ENCODE data around the gene FGFR3.

Gene FGFR3

DNA sequence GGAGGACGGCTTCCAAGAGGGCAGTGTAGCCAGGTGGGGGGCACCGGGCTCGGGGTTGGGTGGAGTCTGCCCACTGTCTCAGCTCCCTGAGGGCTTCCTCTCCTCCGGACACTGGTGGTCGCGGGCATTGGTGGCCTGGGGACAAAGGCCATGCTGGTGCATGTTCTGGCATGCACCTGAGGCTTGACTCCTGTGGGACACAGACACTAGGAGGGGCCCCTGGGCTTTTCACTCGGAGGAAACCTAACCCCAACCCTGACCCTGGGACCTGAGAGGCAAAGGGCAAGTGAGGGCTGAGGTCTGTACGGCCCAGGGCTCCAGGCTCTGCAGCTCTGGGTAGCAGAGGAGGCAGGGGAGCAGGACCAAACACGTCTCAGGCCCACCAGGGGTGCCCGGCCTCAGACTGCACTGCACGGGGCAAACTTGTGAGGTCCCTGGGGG, 22.3 kb upstream of the FGFR3 start:
- DNase-seq: no peak

DNA sequence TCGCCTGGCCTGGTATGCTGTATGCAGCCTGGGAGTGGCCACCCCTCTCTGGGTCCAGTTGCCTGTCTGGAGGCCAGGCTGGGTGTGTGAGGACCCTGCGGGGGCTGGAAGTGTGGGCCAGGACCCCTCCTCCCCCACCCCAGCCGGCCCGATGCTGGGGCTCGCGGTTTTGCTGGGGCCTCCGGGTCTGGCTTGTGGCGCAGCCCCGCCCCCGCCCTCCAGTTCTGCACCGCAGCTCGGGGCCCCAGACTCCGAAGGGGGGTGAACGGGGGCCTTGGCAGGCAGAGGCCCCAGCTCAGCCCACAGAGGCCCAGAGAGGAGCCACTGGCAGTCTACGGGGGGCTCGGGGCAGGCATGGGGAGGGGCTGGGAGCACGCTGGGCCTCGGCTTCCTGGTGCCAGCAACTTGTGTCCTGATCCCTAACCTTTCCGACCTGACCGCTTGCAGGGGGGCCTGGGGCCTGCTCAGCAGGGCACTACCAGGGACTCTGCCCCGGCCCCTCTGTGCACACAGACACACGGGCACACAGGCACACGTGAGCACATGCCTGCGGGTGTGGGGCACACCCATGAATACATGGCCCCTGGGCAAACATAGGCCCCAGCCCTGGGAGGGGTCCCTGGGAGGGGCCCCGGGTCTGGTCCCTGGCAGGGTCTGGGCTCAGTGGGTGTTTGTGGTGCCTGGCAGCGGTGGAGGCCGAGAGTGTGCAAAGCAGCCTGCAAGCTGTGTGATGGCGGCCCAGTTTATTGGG, 21.4 kb upstream of the FGFR3 start:
- DNase-seq: no peak

DNA sequence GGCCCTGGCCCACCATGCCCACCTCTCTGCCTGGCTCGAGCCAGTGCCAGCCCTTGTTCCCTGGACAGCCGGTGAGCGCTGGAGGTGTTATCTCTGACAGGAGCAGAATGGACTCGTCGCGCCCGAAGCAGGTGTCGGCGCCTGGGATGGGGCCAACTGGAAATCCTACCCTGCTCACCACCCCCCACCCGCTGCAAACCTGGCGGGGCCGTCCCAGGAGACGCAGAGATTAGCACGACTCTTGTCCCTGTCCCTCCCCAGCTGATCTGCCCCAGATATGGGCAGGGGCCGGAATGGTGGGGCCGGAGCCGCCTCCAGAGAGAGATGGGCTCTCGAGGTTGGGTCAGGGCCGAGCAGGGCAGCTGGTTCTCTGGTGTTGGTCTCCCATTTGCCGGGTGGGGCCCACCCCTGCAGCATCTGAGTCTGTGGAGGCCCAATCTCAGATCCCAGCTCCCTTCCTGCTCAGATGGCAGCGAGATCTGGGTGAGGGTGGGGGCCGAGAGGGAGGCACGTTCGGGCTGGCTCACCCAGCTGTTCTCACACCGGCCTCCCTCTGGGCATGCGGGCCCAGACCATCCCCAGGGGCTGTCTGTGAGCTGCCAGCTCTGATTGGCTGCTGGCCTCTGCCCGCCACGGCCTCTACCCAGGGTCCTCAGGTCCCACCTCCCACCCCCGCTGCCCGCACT, 20.1 kb upstream of the FGFR3 start:
- DNase-seq: no peak

DNA sequence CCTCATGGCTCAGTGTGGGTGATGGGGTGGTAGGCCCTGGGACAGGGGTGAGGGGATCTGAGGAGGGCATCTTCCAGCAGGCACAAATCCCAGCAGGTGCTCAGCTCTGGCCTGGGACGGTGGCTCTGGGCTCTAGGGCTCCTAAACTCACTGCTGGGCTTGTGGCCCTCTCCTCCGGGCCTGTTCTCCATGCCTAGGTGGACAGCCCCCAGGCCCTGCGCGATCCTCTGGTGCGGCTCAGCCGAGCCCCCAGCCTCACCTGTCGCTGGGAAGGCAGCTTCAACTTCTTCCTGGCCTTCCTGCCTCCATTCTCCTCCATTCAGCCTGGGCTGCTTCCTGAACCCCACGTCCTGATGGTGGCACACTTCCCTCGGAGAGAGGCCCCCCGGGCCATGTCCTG, 19.3 kb upstream of the FGFR3 start:
- DNase-seq: no peak

DNA sequence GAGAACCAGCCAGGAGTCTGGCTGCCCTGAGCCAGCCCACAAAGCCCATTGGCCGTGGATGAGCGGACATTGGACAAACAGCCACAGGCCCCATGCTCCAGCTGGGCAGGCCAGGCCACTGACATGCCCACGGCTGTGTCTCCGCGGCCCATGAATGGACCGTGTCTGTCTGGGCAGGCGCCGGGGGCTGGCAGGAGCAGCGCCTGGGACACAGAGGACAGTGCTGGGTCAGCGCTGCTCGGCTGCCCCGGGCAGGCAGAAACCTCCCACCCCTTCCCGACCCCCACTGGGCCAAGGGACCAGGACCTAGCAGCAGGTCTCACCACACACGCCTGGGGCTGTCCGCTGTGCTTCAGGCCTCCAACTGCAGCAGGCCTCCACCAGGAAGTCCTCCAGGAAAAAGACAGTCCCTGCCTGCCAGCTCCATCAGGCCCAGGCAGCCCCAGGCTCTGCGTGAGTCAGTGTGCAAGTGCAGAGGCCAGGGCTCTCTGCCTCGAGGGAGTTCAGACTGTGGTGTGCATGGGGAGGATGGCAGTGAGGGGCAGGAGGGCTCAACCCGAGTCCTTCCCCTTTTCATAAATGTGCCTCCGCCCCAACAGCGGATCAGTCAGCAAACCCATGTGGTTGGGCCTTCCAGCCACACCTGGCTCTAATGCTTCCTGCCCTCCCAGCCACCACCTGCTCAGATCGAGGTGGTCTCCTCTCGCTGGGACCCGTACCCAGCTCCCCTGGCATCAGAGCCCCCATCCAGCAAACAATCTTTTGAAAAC, 17.2 kb upstream of the FGFR3 start:
- DNase-seq: no peak

DNA sequence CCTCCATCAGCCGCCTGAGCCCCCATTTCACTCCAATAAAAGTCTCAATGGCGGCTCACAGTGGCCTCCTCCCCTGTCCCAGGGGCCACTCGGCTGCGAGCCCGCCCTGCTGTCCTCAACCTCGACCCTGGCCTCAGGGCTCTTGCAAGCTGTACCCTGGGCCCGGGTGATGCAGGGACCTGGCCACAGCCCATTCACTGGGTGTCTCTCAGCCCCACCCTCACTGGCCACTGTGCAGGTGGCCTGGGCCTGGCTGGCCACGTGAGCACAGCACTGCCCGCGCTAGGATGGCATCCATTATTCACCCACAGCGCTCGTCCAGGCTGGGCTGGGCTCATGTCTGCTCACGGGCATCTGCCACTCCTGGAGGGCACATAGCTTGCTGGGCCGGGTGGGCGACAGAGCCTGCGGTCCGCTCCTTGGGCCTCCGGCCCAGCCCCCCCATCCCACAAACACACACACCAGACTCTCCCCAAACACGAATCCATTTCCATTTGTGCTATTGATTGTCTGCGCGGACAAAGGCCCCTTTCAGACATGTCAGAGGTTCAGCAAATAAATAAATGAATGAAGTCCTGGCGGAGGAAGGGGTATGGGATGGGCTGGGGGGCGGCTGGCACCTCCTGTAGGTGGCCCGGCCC, 16.5 kb upstream of the FGFR3 start:
- no peak for DNase-seq

DNA sequence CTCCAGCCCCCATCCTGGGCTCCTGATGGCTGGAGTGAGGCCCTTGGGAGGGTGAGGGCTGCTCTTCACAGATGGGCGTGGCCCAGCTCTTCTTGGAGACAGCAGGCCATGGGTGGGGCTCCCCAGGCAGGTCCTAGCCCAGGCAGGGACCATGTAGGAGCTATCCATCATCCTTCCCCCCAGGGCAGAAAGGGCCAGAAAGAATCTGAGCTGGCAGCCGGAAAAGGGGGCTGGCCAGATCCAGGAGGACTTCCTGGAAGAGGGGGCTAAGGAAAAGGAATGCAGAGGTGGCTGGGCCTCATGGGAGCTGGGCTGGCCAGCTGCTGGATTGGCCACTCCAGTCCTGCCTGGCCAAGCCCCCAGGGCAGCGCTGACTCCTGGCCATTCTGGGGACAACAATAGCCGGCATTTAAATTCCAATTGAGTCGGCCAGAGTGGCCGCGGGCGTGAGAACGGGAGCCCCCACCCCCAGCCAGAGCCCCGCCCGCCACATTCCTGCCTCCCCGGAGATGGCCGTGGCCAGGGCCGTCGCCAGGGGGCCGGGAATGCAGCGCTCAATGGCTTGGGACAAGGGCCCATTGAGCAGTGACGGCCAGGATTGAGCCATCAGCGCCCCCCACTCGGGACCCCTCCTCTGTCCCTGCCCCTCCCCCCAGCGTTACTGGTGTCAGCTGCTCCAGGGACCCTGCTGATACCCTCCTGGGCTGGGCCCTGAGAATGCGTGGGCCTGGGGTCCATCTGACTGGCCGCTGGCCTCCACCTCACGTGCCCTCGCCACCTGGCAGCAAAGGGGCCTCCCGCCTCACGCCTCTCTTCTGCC, 15.1 kb upstream of the FGFR3 start:
- DNase-seq: no peak

DNA sequence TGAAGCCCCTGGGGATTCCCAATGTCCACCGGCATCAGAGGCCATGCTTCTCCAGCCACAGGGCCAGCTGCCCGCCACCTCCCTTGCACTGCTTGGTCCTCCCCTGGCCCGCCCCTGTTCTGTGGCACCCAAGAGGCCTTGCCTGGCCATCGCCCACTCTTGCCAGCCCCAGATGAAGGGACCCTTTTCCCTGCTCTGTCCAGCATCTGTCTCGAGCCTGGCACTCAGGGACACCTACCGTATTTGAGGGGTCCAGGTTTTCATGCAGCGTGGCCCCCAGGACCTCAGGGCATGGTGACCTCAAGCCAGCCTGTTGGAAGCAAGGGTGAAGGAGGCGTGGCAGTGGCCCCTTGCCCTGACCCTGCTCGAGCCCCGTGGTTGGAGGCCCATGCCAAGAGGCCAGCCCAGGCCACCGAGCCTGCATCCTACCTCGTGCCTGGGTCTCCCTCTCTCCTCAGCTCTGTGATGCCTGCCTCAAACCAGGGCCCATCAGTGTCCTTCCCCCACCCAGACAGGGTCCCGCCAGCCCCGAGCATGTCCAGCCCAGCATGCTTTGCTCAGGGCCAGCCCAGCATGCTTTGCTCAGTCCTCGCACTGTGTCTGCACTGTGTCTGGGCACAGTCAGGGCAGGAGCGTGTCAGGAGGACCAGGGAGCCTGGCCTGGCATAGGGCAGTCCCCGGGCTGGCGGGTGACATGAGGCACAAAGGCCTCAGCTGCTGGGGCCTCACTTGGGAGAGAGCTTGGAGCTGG, 14.3 kb upstream of the FGFR3 start:
- DNase-seq: no peak

DNA sequence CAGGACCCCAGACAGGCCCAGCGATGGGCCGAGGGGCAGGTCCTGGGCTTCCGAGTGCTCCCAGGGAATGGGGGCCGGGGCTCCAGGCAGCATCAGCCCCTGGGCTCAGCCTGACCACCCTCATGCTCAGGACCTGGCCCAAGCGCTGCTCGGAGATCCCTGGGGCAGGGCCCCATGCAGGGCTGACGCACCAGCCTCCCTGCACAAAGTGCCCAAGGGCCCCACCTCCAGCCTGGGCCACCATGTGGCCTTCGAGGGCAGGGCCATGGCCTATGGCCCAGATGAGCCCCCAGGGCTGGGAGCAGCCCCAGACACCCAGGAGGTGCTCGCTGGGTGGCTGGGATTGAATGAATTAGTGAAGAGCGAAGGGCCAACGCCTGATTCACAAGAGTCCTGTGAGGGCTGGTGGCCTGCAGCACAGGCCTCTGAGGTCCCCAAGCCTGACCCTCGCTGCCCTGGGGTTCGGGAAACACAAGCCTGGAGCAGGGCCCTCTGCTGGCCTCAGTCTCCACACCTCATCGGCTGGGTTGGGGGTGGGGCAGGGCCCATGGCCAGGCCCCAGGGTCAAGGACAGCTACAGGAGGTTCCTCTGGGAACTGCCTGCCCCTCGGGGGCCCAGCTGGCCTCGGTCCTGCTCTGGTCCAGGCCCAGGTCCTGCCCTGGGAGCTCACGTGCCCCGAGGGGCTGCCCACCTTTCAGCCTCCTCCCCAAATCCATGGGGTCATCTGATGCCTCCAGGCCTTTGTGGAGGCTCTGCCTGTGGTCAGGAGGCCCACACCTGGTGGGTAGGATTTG, 13.3 kb upstream of the FGFR3 start:
- no peak for DNase-seq

DNA sequence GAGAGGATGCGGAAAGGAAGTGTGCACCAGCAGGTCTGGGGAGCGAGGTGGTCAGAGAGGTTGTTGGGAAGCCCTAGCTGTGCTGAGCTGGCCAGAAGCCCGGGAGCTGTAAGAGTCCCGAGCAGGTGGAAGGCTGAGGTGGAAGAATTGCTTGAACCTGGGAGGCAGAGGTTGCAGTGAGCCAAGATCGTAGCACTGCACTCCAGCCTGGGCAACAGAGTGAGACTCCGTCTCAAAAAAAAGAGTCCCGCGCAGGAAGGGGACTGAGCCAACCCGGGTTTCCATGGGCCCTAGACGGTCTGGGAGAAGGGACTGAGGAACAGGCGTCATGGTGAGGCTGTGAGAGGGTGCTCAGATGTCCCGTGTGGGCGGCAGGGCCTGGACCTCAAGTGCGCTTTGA, 12.7 kb upstream of the FGFR3 start:
- no peak for DNase-seq

DNA sequence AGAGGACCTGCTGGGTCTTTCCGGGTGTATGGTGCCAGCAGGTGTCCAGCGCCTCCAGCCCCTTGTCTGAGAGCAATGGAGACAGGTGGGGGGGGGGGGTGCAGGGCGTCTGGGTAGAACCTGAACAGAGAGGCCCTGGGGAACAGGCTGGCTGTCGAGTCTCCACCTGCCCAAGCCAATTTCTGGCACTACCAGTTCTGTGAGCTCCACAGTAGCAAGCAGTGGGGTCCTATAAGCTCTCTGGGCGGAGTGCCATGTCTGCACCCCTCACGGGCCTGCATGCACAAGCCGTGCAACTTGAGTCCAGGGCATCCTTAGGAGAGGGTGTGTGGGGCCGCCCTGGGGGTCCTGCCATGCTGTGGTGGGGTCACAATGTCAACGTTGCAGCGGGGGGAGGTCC, 10.1 kb upstream of the FGFR3 start:
- DNase-seq: no peak

DNA sequence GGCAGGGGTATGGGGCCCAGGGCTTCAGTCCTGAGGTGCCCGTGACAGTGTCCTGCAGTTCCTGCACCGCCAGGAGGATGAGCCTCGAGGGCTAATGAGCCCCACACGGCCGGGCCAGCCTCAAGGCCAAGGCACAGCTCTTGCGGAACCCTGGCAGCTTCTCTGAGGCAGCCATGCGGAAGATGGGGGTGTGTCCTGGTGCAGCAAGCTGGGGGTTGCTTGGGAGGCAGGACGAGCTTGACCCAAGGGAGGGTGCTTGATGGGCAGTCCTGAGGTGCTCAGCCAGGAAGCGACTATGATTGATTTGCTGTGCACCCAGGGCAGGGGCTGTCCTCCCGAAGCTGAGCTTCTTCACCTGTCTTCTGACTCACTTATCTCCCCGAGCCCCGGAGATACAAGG, 9.1 kb upstream of the FGFR3 start:
- DNase-seq: no peak

DNA sequence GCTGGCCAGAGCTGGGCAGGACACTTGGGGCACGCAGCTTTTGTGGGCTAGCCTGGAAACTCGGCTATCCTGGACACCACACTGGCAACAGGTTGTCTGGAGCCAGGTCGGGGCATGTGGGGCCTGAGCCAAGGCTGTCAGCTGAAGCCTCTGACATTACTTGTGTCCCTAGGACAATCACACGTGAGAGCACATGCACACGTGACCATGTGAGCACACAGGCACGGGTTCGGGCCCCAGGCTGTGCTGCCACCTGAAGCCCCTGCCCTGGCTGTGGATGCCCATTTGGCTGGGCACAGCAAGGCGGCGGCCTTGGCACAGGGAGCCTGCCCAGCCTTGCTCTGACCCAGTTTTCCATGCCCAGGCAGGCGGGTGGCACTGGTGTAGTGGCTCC, 8.7 kb upstream of the FGFR3 start:
- DNase-seq: no peak

DNA sequence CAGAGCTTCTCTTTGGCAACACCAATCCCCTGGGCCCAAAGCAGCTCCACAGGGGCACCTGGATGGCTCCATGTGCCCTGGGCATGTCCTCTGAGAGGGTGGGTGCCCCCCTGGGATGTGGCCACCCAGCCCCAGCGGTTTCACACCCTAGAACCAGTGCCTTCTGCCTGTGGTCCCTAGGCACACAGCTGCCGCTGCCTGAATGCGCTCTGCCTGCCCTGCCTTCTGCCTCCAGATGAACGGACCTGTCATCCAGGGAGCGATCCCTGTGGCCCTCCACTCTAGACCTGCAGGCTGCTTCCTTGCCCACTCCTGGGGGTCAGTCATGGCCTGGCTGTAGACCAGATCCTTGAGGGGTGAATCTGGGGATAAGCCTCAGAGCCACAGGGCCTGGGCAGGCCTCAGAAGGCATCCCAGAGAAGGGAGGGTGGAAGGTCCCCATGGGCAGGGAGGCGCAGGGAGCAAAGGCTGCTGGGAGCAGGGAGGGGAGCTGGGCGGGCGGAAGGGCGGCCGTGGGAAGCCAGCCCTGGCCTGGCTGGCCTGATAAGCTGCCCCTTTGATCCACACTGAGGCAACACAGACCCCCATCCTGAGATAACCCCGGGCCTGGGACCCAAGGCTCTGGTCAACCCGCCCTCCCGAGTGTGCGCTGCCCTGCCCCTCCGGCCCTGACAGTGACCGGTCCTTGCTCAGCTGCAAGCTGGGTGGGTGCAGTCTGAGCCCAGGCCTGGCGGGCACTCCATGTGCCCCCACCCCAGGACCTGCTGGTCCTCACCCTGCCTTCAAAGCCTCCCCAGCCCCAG, 8.1 kb upstream of the FGFR3 start:
- DNase-seq: no peak

DNA sequence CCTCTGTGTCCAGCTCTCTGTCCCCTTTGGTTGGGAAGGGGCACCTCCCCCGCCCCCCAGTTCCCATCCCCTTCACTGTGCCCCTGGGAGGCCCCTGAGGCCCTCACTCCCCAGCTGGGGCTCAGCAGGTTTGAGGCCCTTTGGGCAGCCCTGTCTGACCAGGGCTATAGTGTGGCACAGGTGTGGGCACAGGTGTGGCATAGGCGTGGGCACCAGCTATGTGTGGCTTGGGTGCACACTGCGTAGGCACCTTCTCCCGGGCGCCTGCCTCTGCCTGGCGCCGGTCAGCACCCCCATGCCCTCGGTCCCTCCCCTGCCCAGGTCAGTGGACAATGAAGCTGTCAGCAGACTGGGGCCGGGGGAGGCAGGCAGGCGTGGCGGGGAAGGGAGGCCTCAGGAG, 7.5 kb upstream of the FGFR3 start:
- DNase-seq: no peak

DNA sequence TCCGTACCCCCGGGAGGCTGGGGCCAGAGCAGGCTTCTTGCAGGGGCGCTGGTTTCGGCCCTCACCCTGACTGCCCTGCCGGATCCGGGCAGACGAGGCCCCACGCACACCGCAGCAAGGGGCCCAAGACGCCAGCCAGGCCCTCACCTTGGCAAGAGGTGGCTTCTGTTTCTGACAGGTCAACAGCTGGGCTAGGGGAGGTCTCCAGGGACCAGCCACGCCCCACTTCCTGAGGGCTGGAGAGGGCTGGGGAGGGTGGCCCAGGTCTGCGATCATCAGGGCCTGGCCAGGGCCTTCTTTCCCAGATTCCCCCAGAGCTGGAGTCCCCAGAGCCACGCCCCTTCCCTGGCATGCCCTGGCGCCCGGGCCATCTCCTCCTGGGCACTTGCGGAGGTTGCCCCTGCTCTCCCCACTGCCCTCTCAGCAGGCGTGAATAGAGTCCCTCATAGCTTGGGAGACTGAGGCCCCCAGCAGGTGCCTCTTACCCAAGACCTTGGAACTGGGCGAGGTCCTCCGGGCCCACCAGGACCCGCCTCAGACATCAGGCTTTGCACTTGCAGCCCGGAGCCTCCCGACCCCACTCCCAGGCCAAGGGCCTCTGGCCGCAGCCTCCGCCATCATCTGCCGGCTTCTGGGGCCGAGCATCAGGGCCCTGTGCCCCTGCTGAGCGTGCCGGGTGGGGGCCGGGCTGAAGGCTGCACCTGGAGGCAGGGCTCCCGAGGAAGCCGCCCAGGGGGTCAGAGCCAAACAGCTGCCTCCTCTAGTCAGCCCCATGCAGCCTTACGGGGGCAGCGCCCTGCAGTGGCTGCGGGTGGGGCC, 6.3 kb upstream of the FGFR3 start:
- DNase-seq: no peak

DNA sequence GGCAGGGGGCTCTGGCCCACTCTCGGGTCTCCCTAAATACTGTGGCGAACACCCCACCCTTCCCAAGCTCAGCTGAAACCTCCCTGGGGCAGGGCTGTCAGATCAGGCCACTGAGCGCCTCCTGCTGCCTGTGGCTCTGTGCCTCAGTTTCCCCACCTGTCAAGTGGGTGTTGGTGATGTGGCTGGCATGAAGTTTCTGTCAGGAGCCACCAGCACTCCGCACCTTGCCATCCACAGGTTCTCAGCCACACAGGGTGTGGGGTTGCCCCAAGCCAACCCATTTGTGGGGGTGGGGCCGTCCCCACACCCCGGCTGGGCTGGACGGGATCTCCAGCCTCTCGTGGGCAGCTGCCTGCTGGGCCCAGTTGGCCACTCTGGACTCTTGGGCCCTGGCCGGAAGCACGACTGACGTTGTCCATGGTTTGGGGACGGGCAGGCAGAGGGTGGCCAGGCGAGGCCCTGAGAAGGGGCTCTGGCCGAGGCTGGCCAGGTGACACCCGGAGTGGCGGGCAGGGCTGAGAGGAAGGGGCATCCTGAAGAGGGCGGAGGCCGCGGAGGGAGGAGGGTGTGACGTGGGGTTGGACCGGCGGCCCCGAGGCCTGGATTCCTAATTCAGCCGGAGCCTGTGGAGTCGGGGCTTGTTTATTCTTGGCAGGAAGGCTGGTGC, 5.5 kb upstream of the FGFR3 start:
- DNase-seq: no peak

DNA sequence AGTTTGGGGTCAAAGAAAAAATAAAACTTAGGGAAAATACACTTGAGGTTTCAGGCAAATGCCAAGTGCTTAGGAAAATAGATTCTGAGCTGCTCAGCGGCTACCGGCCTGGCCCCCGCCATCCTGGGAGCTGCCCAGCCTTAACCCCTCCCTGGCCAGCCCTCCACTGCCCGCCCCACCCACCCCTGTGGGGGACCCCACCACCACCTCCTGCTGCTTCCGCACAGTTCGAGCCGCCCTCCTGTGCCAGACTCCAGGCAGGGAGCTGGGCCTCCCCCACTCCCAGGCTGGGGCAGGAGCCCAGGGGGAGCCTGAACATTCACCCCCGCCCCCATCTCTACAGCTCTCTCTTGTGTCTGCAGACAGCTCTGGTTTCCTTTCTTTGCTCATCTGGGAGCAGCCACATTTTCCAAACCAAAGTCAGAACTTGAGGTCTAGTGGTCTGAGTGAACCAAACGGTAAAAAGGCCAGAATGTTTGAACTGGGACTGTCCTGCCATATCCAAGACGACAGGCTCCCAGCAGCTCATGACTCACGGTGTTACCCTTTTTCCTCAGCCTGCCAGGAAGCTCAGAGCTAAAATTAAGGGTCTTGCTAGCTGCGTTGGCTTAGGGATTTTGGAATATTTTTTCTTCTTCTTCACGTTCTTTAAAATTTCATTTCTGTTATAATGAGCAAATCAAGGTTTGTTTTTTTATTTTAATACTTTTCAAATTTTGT, 4.7 kb upstream of the FGFR3 start:
- no peak for DNase-seq
